ENCODE results near the gene COPE.

Gene COPE

DNA sequence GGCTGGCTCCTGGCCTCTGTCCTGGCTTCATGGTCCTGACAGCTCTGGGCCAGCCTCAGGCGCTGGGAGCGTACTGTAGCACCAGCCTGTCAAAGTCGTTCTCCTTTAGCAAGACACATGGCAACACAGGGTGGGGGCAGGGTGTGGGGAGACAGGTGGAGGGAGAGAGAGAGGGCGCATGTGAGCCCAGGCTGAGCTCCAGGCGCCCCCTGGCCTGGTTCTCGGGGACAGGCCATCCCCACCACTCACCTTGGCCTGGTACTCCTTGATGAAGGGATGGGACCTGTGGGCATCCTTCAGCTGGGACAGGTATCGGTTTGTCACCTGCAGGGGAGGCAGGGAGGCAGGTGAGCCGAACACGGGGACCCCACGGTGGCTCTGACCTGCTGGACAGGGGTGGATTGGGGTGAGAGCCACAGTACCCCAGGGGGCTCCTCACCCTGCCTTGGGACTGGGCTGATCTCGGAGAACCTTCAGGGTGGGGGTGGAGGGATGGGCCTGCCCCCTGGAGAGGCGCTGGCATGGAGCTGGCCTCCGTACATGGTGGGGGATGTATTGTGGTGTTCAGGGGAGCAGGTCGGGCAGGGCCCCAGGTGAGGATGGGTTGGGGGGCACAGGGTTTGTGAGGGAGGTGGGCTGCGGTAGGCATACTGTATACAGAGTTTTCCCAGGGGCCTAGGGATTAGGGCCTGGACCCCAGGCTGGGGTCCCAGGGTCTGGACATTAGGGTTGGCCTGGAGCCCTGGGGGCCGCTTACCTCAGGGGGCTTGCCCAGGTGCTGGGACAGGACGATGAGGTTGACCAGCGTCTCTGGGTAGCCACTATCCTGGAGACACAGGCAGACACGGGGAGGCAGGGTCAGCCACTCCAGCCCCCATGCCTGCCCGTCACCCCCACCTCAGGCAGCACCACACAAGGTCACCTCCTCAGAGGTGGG is 19.3 kb downstream of the COPE start:
- in situ Hi-C loops (cut with HindIII; ENCODE audit: low sequenced_read_pairs): no loop called here
- no peak for DNase-seq (ENCODE audit: low read depth)

GRCh38 chr19:18898607-18899408 is 20.4 kb downstream of the COPE start:
- no peak for TF ChIP-seq CTCF (IDR thresholded peaks at IDR 0.05; ENCODE audit: low read depth, low read length, missing control alignments)
- in situ Hi-C loops (cut with HindIII; ENCODE audit: low sequenced_read_pairs): no loop called here
- H3K4me3 ChIP-seq (ENCODE audit: low read depth, low read length): no peak overlapping the region
- no peak for DNase-seq (ENCODE audit: low read depth)

More for the DNA sequence above, 19.3 kb downstream of the COPE start:
- H3K4me3 ChIP-seq (ENCODE audit: low read depth, low read length): no peak overlapping the region
- TF ChIP-seq CTCF (IDR thresholded peaks at IDR 0.05; ENCODE audit: low read depth, low read length, missing control alignments): no peak

- DNase-seq (ENCODE audit: low read depth): no peak
- in situ Hi-C loops (cut with HindIII; ENCODE audit: low sequenced_read_pairs): no loop called here
- TF ChIP-seq CTCF (IDR thresholded peaks at IDR 0.05; ENCODE audit: low read depth, low read length, missing control alignments): no peak
- H3K4me3 ChIP-seq (ENCODE audit: low read depth, low read length): no peak overlapping the region
Observed at GRCh38 chr19:18898081-18898606, 21.0 kb downstream of the COPE start.

GRCh38 chr19:18897094-18898029 is 21.8 kb downstream of the COPE start:
- in situ Hi-C loops (cut with HindIII; ENCODE audit: low sequenced_read_pairs): no loop called here
- TF ChIP-seq CTCF (IDR thresholded peaks at IDR 0.05; ENCODE audit: low read depth, low read length, missing control alignments): no peak
- H3K4me3 ChIP-seq (ENCODE audit: low read depth, low read length): no peak overlapping the region
- no peak for DNase-seq (ENCODE audit: low read depth)

- in situ Hi-C loops (cut with HindIII; ENCODE audit: low sequenced_read_pairs): no loop called here
- H3K4me3 ChIP-seq (ENCODE audit: low read depth, low read length): no peak overlapping the region
- peak; percentile 16 for TF ChIP-seq CTCF (IDR thresholded peaks at IDR 0.05; ENCODE audit: low read depth, low read length, missing control alignments)
- no peak for DNase-seq (ENCODE audit: low read depth)
Observed at GRCh38 chr19:18896421-18896841, 22.8 kb downstream of the COPE start.

Measured in astrocyte of the cerebellum (primary cell).